ENCODE measurements around the gene MAN2A1.

DNA sequence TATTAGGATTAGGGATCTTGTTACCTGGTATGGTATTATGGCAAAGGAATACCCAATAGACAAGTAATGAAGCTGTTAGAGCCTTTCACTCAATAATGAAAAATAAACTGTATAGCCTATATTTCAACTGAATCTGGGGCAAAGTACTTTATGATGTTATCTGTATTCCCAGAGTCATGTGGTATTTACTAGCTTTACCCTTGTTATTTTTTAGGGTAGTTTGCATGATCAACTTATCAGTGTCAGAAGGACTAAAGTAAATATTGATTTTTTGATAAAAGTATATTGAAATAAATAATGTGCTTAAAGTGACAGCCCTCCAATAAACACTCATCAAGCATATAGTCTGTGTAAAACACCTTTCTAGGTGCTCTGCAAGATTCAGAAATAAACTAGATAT lies 64.6 kb downstream of the MAN2A1 start:
- TF ChIP-seq, protein P1, sequence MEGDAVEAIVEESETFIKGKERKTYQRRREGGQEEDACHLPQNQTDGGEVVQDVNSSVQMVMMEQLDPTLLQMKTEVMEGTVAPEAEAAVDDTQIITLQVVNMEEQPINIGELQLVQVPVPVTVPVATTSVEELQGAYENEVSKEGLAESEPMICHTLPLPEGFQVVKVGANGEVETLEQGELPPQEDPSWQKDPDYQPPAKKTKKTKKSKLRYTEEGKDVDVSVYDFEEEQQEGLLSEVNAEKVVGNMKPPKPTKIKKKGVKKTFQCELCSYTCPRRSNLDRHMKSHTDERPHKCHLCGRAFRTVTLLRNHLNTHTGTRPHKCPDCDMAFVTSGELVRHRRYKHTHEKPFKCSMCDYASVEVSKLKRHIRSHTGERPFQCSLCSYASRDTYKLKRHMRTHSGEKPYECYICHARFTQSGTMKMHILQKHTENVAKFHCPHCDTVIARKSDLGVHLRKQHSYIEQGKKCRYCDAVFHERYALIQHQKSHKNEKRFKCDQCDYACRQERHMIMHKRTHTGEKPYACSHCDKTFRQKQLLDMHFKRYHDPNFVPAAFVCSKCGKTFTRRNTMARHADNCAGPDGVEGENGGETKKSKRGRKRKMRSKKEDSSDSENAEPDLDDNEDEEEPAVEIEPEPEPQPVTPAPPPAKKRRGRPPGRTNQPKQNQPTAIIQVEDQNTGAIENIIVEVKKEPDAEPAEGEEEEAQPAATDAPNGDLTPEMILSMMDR (conservative IDR thresholded peaks at IDR 0.05; ENCODE audit: low read depth, low read length) = no peak
- no peak for TF ChIP-seq EZH2 (IDR thresholded peaks at IDR 0.05; ENCODE audit: borderline replicate concordance, low read depth, low read length, poor library complexity, severe bottlenecking)
